ENCODE results near the gene TMTC1. TPM values are rescaled to one million over a fixed set of nuclear protein-coding genes. Genes with fewer than 3 reads are reported as not detected.

Gene TMTC1
- total and polyA plus RNA-seq, 2 donors (not counting 1 experiment from before 2014, with no cell fraction given), result 62.2 to 222 TPM

GRCh38 chr12:29665107-29665506 is 118.6 kb downstream of the TMTC1 start:
- no peak for DNase-seq (ENCODE audit: low read depth in 2 of 2)
- Histone ChIP-seq H4K20me1 (ENCODE audit: control insufficient read depth, extremely low read depth, insufficient read depth, low read length) (no peaks in the 10 kb centered on the region), H3K9me3 (ENCODE audit: control insufficient read depth, insufficient read depth, low read depth, low read length) (no peaks in the 10 kb centered on the region), H3K27ac (ENCODE audit: insufficient read depth, low read length) (no peak overlapping the region), H3K9ac (ENCODE audit: insufficient read depth, low read length) (no peak overlapping the region), H3K79me2 (ENCODE audit: control insufficient read depth, insufficient read depth, low read length) (no peaks in the 10 kb centered on the region), H3K27me3 (ENCODE audit: control insufficient read depth, insufficient read depth, low read length) (no peaks in the 10 kb centered on the region), H3K36me3 (ENCODE audit: control insufficient read depth, insufficient read depth, low read length) (no peaks in the 10 kb centered on the region), H3K4me1 (ENCODE audit: control insufficient read depth, extremely low read depth, insufficient read depth, low read length) (no peaks in the 10 kb centered on the region), H3K4me3 (replicated peaks in 1 of 4; ENCODE audit: control extremely low read depth in 1 of 4, insufficient read depth in 1 of 4, low read depth in 3 of 4, low read length in 4 of 4) (no peak overlapping the region), H2AFZ (ENCODE audit: low read length) (no peak overlapping the region), H3K4me2 (ENCODE audit: extremely low read depth, insufficient read depth, low read length) (no peak overlapping the region)
- TF ChIP-seq CTCF (conservative IDR thresholded peaks at IDR 0.05 in 1 of 2, IDR thresholded peaks at IDR 0.05 in 1 of 2; ENCODE audit: low read depth in 1 of 2, low read length in 2 of 2), result no peak

- H3K79me2 ChIP-seq (ENCODE audit: control insufficient read depth, insufficient read depth, low read length), result no peaks in the 10 kb centered on the region
- H2AFZ ChIP-seq (ENCODE audit: low read length), result no peak overlapping the region
- no peaks in the 10 kb centered on the region for H3K36me3 ChIP-seq (ENCODE audit: control insufficient read depth, insufficient read depth, low read length)
Measured at GRCh38 chr12:29662734-29663323, 120.9 kb downstream of the TMTC1 start.

GRCh38 chr12:29660847-29661246 is 122.9 kb downstream of the TMTC1 start:
- Histone ChIP-seq H2AFZ (ENCODE audit: low read length) (no peak overlapping the region), H3K36me3 (ENCODE audit: control insufficient read depth, insufficient read depth, low read length) (no peaks in the 10 kb centered on the region), H3K4me3 (replicated peaks in 1 of 4; ENCODE audit: control extremely low read depth in 1 of 4, insufficient read depth in 1 of 4, low read depth in 3 of 4, low read length in 4 of 4) (no peak overlapping the region), H4K20me1 (ENCODE audit: control insufficient read depth, extremely low read depth, insufficient read depth, low read length) (no peaks in the 10 kb centered on the region), H3K9ac (ENCODE audit: insufficient read depth, low read length) (no peak overlapping the region), H3K79me2 (ENCODE audit: control insufficient read depth, insufficient read depth, low read length) (no peaks in the 10 kb centered on the region), H3K9me3 (ENCODE audit: control insufficient read depth, insufficient read depth, low read depth, low read length) (no peaks in the 10 kb centered on the region), H3K27me3 (ENCODE audit: control insufficient read depth, insufficient read depth, low read length) (no peaks in the 10 kb centered on the region), H3K4me1 (ENCODE audit: control insufficient read depth, extremely low read depth, insufficient read depth, low read length) (no peaks in the 10 kb centered on the region), H3K27ac (ENCODE audit: insufficient read depth, low read length) (no peak overlapping the region), H3K4me2 (ENCODE audit: extremely low read depth, insufficient read depth, low read length) (no peak overlapping the region)
- TF ChIP-seq CTCF (conservative IDR thresholded peaks at IDR 0.05 in 1 of 2, IDR thresholded peaks at IDR 0.05 in 1 of 2; ENCODE audit: low read depth in 1 of 2, low read length in 2 of 2), result no peak
- no peak for TF ChIP-seq EZH2 (IDR thresholded peaks at IDR 0.05; ENCODE audit: low read length, missing control alignments)
- DNase-seq (ENCODE audit: low read depth in 2 of 2), result no peak

More at GRCh38 chr12:29662734-29663323, 120.9 kb downstream of the TMTC1 start:
- Histone ChIP-seq H3K27ac (ENCODE audit: insufficient read depth, low read length) (no peak overlapping the region), H3K4me1 (ENCODE audit: control insufficient read depth, extremely low read depth, insufficient read depth, low read length) (no peaks in the 10 kb centered on the region), H3K9me3 (ENCODE audit: control insufficient read depth, insufficient read depth, low read depth, low read length) (no peaks in the 10 kb centered on the region), H3K4me3 (replicated peaks in 1 of 4; ENCODE audit: control extremely low read depth in 1 of 4, insufficient read depth in 1 of 4, low read depth in 3 of 4, low read length in 4 of 4) (no peak overlapping the region), H3K27me3 (ENCODE audit: control insufficient read depth, insufficient read depth, low read length) (no peaks in the 10 kb centered on the region), H4K20me1 (ENCODE audit: control insufficient read depth, extremely low read depth, insufficient read depth, low read length) (no peaks in the 10 kb centered on the region), H3K9ac (ENCODE audit: insufficient read depth, low read length) (no peak overlapping the region), H3K4me2 (ENCODE audit: extremely low read depth, insufficient read depth, low read length) (no peak overlapping the region)
- DNase-seq (ENCODE audit: low read depth in 2 of 2), result no peak
- no peak for TF ChIP-seq EZH2 (IDR thresholded peaks at IDR 0.05; ENCODE audit: low read length, missing control alignments)
- no peak for TF ChIP-seq CTCF (conservative IDR thresholded peaks at IDR 0.05 in 1 of 2, IDR thresholded peaks at IDR 0.05 in 1 of 2; ENCODE audit: low read depth in 1 of 2, low read length in 2 of 2)
